HG02798 (cell line): Measurements from ENCODE around the gene SLC4A1.

ENCODE experiments used
- ATAC-seq: cut with Tn5 transposase; IDR thresholded peaks from one replicate; pipeline ENCODE4 v1.9.1; 2021; ENCODE audit warnings: mild to moderate bottlenecking; ENCODE audit not compliant: unreplicated experiment, poor library complexity

SLC4A1 gene

GRCh38 chr17:44210342-44211192 lies 57.4 kb downstream of the SLC4A1 start:
- peak; percentile 93 for ATAC-seq

- ATAC-seq = no peak
Measured at GRCh38 chr17:44209786-44210341, 58.1 kb downstream of the SLC4A1 start.

GRCh38 chr17:44207743-44208142 lies 60.2 kb downstream of the SLC4A1 start:
- no peak for ATAC-seq

- ATAC-seq = no peak
Measured at GRCh38 chr17:44207319-44207718, 60.6 kb downstream of the SLC4A1 start.

GRCh38 chr17:44206825-44207155 lies 61.1 kb downstream of the SLC4A1 start:
- ATAC-seq = no peak

- ATAC-seq = no peak
Measured at GRCh38 chr17:44205962-44206824, 61.7 kb downstream of the SLC4A1 start.

- no peak for ATAC-seq
Measured at GRCh38 chr17:44204441-44204882, 63.5 kb downstream of the SLC4A1 start.

GRCh38 chr17:44203731-44204440 lies 64.0 kb downstream of the SLC4A1 start:
- no peak for ATAC-seq

GRCh38 chr17:44202756-44203155 lies 65.2 kb downstream of the SLC4A1 start:
- ATAC-seq = no peak

- ATAC-seq = no peak
Measured at GRCh38 chr17:44200478-44201155, 67.3 kb downstream of the SLC4A1 start.

- peak; percentile 75 for ATAC-seq
Measured at GRCh38 chr17:44199553-44200477, 68.1 kb downstream of the SLC4A1 start, which contains the start of gene ATXN7L3. Gene ATXN7L3, minus strand, starts transcription at chr17:44199884. Its CDS starts 1,814 bp downstream, at chr17:44198070.

GRCh38 chr17:44198721-44199552 lies 69.0 kb downstream of the SLC4A1 start:
- ATAC-seq = peak; percentile 20
